Measurements from ENCODE around the gene METTL26. TPM values are rescaled to one million over a fixed set of nuclear protein-coding genes. Genes with fewer than 3 reads are reported as not detected.

The METTL26 gene
- total RNA-seq, 2 donors from 2014 or later = 43.7 to 102 TPM

- intact Hi-C loops (cut with DNase I) = no loop called here
- Histone ChIP-seq H3K27me3 (no peaks in the 10 kb centered on the region), H3K27ac (no peak overlapping the region), H3K4me3 (no peak overlapping the region), H3K9ac (ENCODE audit: low read depth in 2 of 2, low read length in 2 of 2) (no peak overlapping the region), H3K9me3 (no peaks in the 10 kb centered on the region), H3K4me1 (no peaks in the 10 kb centered on the region), H3K36me3 (peaks cover 5% of the 10 kb centered on the region)
- no peak for TF ChIP-seq CTCF (IDR thresholded peaks at IDR 0.05)
- no peak for DNase-seq
These were observed 10.8 kb downstream of the METTL26 start for GRCh38 chr16:625117-625976.

- TF ChIP-seq CTCF (IDR thresholded peaks at IDR 0.05) = no peak
- H3K27me3 ChIP-seq = no peaks in the 10 kb centered on the region
These were observed 11.5 kb downstream of the METTL26 start for GRCh38 chr16:624526-625070.

GRCh38 chr16:622920-623280, 13.2 kb downstream of the METTL26 start:
- H3K9ac ChIP-seq (ENCODE audit: low read depth in 2 of 2, low read length in 2 of 2) = no peak overlapping the region
- no peaks in the 10 kb centered on the region for H3K9me3 ChIP-seq
- H3K36me3 ChIP-seq = peaks cover 5% of the 10 kb centered on the region
- H3K27me3 ChIP-seq = no peaks in the 10 kb centered on the region
- H3K4me3 ChIP-seq = no peak overlapping the region
- H3K4me1 ChIP-seq = no peaks in the 10 kb centered on the region
- no peak for DNase-seq
- TF ChIP-seq CTCF (IDR thresholded peaks at IDR 0.05) = no peak
- intact Hi-C loops (cut with DNase I) = no loop called here
- H3K27ac ChIP-seq = no peak overlapping the region

More at GRCh38 chr16:624526-625070, 11.5 kb downstream of the METTL26 start:
- intact Hi-C loops (cut with DNase I) = no loop called here
- peaks cover 5% of the 10 kb centered on the region for H3K36me3 ChIP-seq
- no peak overlapping the region for H3K4me3 ChIP-seq
- DNase-seq = no peak
- H3K27ac ChIP-seq = no peak overlapping the region
- H3K9ac ChIP-seq (ENCODE audit: low read depth in 2 of 2, low read length in 2 of 2) = no peak overlapping the region
- no peaks in the 10 kb centered on the region for H3K9me3 ChIP-seq
- no peaks in the 10 kb centered on the region for H3K4me1 ChIP-seq

GRCh38 chr16:621526-622105, 14.5 kb downstream of the METTL26 start:
- Histone ChIP-seq H3K4me3 (no peak overlapping the region), H3K27ac (no peak overlapping the region), H3K36me3 (peaks cover 5% of the 10 kb centered on the region), H3K27me3 (no peaks in the 10 kb centered on the region), H3K9me3 (no peaks in the 10 kb centered on the region), H3K4me1 (no peaks in the 10 kb centered on the region), H3K9ac (ENCODE audit: low read depth in 2 of 2, low read length in 2 of 2) (no peak overlapping the region)
- TF ChIP-seq CTCF (IDR thresholded peaks at IDR 0.05) = no peak
- intact Hi-C loops (cut with DNase I) = no loop called here
- DNase-seq = no peak

- intact Hi-C loops (cut with DNase I) = no loop called here
- Histone ChIP-seq H3K4me1 (no peaks in the 10 kb centered on the region), H3K36me3 (peaks cover 3% of the 10 kb centered on the region), H3K4me3 (no peak overlapping the region), H3K9ac (ENCODE audit: low read depth in 2 of 2, low read length in 2 of 2) (no peak overlapping the region), H3K27ac (no peak overlapping the region), H3K9me3 (no peaks in the 10 kb centered on the region), H3K27me3 (no peaks in the 10 kb centered on the region)
- no peak for TF ChIP-seq CTCF (IDR thresholded peaks at IDR 0.05)
- no peak for DNase-seq
These were observed 15.2 kb downstream of the METTL26 start for GRCh38 chr16:620700-621525.

Measured in colonic mucosa (tissue), 4 donors.